ENCODE results near the gene IL25. TPM values are rescaled to one million over a fixed set of nuclear protein-coding genes. Genes with fewer than 3 reads are reported as not detected.
A peak's percentile ranks its signal among the peaks of the same experiment; 100 is the strongest.
"Not testable (repeated sequence)": the region's sequence is repeated elsewhere in the genome, so short reads cannot be mapped to it uniquely, and the experiment has no call there.

Gene IL25
- total and polyA plus RNA-seq, 7 experiments from 2014 or later: not detected

- H3K9me3 ChIP-seq (ENCODE audit: control insufficient read depth in 2 of 3, low read length in 3 of 3); H3K9me3 Mint-ChIP-seq; H3K36me3 Mint-ChIP-seq; POLR2A ChIA-PET; H3K4me3 ChIP-seq (ENCODE audit: low read length); H3K27me3 ChIP-seq (ENCODE audit: control insufficient read depth in 2 of 2, insufficient read depth in 2 of 2, low read length in 2 of 2); intact Hi-C loops (cut with micrococcal nuclease); H3K27ac ChIP-seq (ENCODE audit: low read depth, low read length); ATAC-seq; H3K4me1 ChIP-seq (ENCODE audit: control insufficient read depth in 2 of 2, insufficient read depth in 2 of 2, low read length in 2 of 2); H3K4me1 Mint-ChIP-seq; H3K4me3 Mint-ChIP-seq; H3K36me3 ChIP-seq (ENCODE audit: control insufficient read depth in 2 of 3, insufficient read depth in 3 of 3, low read length in 3 of 3); DNase-seq: not testable (repeated sequence)
- CTCF ChIA-PET: interaction anchor here (1.1 to 1.6 kb wide), 2 partner anchors 12 to 33 kb away, joined by 3 to 4 read pairs; partner anchors contain the start of gene SLC22A17
- Mint-ChIP-seq H3K27ac (peak overlapping the region in 1 of 9 donors; percentile 19), H3K27me3 (peaks cover 0 to 26% (median 0%) of the 10 kb centered on the region in 5 donors)
Observed at GRCh38 chr14:23386266-23386657, 13.7 kb downstream of the IL25 start.

DNA sequence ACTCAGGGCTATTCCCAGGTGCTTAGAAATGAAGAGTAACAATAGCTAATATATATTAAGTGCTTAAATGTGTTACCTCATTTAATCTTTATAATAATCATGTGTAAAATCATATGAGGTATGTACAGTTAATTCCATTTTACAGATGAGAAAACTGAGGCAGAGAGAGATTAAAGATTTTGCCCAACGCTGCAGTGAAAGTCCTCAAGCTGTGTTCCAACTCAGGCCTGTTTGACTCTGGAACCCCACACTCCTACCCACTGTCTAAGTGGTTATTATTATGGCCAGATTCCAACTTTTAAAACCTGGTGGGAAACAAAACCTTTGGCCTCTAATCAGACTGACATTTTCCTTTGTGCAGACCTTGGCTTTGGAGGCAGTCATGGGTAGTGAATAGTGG is 14.4 kb downstream of the IL25 start:
- ChIA-PET CTCF (interaction anchor here (1.1 kb wide), 1 partner anchor 13 kb away, joined by 3 read pairs; no protein-coding TSS in a partner anchor), POLR2A (no interaction called here)
- no peaks in the 10 kb centered on the region for H3K4me1 Mint-ChIP-seq

DNA sequence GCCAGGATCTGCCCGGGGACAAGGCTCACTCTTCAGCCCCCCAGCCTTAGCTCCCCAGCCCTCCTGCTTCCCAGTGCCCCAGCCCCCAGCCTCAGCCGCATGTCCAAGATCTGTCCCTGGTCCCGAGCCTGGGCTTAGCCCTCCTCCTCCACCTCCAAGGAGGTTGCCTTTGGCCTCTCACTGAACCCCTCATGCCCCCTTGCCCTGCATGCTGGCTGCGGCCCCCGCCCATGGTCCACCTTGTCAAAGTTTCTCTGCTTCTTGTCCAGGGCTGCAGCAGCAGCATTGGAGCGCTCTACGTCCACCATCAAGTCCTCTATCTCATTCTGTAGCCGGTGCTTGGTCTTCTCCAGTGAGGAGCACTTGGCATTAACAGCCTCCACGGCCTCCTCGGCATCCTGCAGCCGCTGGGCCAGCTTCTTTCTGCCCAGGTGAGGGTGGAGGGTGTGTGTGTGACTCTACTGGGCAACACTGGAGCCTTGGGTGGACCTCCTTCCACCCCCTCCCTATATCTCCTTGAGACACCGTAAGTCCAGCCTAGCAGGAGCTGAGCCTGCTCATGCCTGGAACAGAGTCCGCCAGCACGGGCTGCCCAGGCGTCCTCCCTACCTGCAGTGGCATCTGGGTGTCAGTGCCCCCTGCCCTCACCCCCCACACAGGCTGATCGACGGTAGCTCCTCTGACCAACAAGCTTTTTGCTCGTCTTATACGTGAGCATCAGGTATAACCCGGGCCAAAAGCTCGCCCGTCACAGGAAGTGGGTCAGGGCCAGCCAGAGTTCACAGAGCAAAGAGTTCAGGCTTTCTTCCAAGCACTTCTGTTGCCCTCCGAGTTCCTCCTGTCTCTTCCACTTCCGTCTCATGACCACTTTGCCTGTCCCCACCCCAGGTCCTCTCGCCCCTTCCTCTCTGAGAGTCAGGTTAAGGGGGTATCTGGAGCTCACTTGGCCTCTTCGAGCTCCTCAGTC is 15.6 kb downstream of the IL25 start:
- Mint-ChIP-seq H3K9me3 (peaks cover 0 to 3% (median 0%) of the 10 kb centered on the region in 11 donors), H3K4me3 (no peak overlapping the region), H3K27me3 (peaks cover 0 to 14% (median 0%) of the 10 kb centered on the region in 5 donors), H3K4me1 (no peaks in the 10 kb centered on the region), H3K36me3 (no peaks in the 10 kb centered on the region), H3K27ac (no peak overlapping the region)
- DNase-seq (no peak), ATAC-seq (no peak)
- Histone ChIP-seq H3K4me1 (ENCODE audit: control insufficient read depth in 2 of 2, insufficient read depth in 2 of 2, low read length in 2 of 2) (no peaks in the 10 kb centered on the region), H3K27me3 (ENCODE audit: control insufficient read depth in 2 of 2, insufficient read depth in 2 of 2, low read length in 2 of 2) (no peaks in the 10 kb centered on the region), H3K36me3 (ENCODE audit: control insufficient read depth in 2 of 3, insufficient read depth in 3 of 3, low read length in 3 of 3) (no peaks in the 10 kb centered on the region), H3K9me3 (ENCODE audit: control insufficient read depth in 2 of 3, low read length in 3 of 3) (no peaks in the 10 kb centered on the region), H3K4me3 (ENCODE audit: low read length) (no peak overlapping the region), H3K27ac (ENCODE audit: low read depth, low read length) (no peak overlapping the region)
- intact Hi-C loops (cut with micrococcal nuclease): no loop called here
- CTCF ChIA-PET: no interaction called here
- POLR2A ChIA-PET: no interaction called here

More for the DNA sequence above, 14.4 kb downstream of the IL25 start:
- DNase-seq (no peak), ATAC-seq (no peak)
- Histone ChIP-seq H3K4me1 (ENCODE audit: control insufficient read depth in 2 of 2, insufficient read depth in 2 of 2, low read length in 2 of 2) (no peaks in the 10 kb centered on the region), H3K27ac (ENCODE audit: low read depth, low read length) (no peak overlapping the region), H3K36me3 (ENCODE audit: control insufficient read depth in 2 of 3, insufficient read depth in 3 of 3, low read length in 3 of 3) (no peaks in the 10 kb centered on the region), H3K9me3 (ENCODE audit: control insufficient read depth in 2 of 3, low read length in 3 of 3) (no peaks in the 10 kb centered on the region), H3K4me3 (ENCODE audit: low read length) (no peak overlapping the region), H3K27me3 (ENCODE audit: control insufficient read depth in 2 of 2, insufficient read depth in 2 of 2, low read length in 2 of 2) (no peaks in the 10 kb centered on the region)
- H3K4me3 Mint-ChIP-seq: no peak overlapping the region
- H3K27me3 Mint-ChIP-seq: peaks cover 0 to 23% (median 0%) of the 10 kb centered on the region in 5 donors
- peaks cover 0 to 3% (median 0%) of the 10 kb centered on the region in 11 donors for H3K9me3 Mint-ChIP-seq
- no peak overlapping the region for H3K27ac Mint-ChIP-seq
- H3K36me3 Mint-ChIP-seq: no peaks in the 10 kb centered on the region
- intact Hi-C loops (cut with micrococcal nuclease): no loop called here

- no peaks in the 10 kb centered on the region for H3K4me1 ChIP-seq (ENCODE audit: control insufficient read depth in 2 of 2, insufficient read depth in 2 of 2, low read length in 2 of 2)
- Mint-ChIP-seq H3K27me3 (peaks cover 0 to 14% (median 0%) of the 10 kb centered on the region in 5 donors), H3K4me1 (no peaks in the 10 kb centered on the region), H3K9me3 (peaks cover 0 to 1% (median 0%) of the 10 kb centered on the region in 11 donors), H3K4me3 (no peak overlapping the region), H3K36me3 (no peaks in the 10 kb centered on the region), H3K27ac (no peak overlapping the region)
- H3K9me3 ChIP-seq (ENCODE audit: control insufficient read depth in 2 of 3, low read length in 3 of 3): no peaks in the 10 kb centered on the region
- H3K27ac ChIP-seq (ENCODE audit: low read depth, low read length): no peak overlapping the region
- intact Hi-C loops (cut with micrococcal nuclease): no loop called here
- DNase-seq (no peak), ATAC-seq (no peak)
- H3K36me3 ChIP-seq (ENCODE audit: control insufficient read depth in 2 of 3, insufficient read depth in 3 of 3, low read length in 3 of 3): no peaks in the 10 kb centered on the region
- no peak overlapping the region for H3K4me3 ChIP-seq (ENCODE audit: low read length)
- ChIA-PET POLR2A (no interaction called here), CTCF (interaction anchor here (3.5 kb wide), 1 partner anchor 9 kb away, joined by 11 read pairs; no protein-coding TSS in a partner anchor)
- H3K27me3 ChIP-seq (ENCODE audit: control insufficient read depth in 2 of 2, insufficient read depth in 2 of 2, low read length in 2 of 2): no peaks in the 10 kb centered on the region
Observed at GRCh38 chr14:23388996-23389395, 16.4 kb downstream of the IL25 start.

DNA sequence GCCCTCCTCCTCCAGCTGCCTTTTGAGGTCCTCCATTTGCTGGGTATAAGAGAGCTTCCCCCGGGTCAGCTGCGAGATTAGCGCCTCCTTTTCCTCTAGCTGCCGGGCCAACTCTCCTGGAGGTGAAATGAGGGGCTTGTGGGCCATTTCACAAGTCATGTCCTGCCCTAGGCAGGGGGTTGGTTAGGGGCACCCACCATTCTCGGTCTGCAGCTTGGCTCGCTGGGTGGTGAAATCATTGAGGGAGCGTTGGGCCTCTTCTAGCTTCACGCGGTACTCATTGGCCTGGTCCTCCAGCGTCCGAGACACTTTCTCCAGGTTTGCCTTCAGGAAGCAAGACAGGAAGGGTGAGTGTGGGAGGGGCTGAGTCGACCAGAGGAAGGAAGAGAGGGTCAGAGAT is 16.8 kb downstream of the IL25 start:
- Mint-ChIP-seq H3K4me1 (no peaks in the 10 kb centered on the region), H3K27me3 (peaks cover 0 to 14% (median 0%) of the 10 kb centered on the region in 5 donors), H3K4me3 (no peak overlapping the region), H3K9me3 (peaks cover 0 to 1% (median 0%) of the 10 kb centered on the region in 11 donors), H3K36me3 (no peaks in the 10 kb centered on the region), H3K27ac (no peak overlapping the region)
- Histone ChIP-seq H3K36me3 (ENCODE audit: control insufficient read depth in 2 of 3, insufficient read depth in 3 of 3, low read length in 3 of 3) (no peaks in the 10 kb centered on the region), H3K27me3 (ENCODE audit: control insufficient read depth in 2 of 2, insufficient read depth in 2 of 2, low read length in 2 of 2) (no peaks in the 10 kb centered on the region), H3K9me3 (ENCODE audit: control insufficient read depth in 2 of 3, low read length in 3 of 3) (no peaks in the 10 kb centered on the region), H3K27ac (ENCODE audit: low read depth, low read length) (no peak overlapping the region), H3K4me1 (ENCODE audit: control insufficient read depth in 2 of 2, insufficient read depth in 2 of 2, low read length in 2 of 2) (no peaks in the 10 kb centered on the region), H3K4me3 (ENCODE audit: low read length) (no peak overlapping the region)
- CTCF ChIA-PET: interaction anchor here (3.5 kb wide), 1 partner anchor 9 kb away, joined by 11 read pairs; no protein-coding TSS in a partner anchor
- ATAC-seq (no peak), DNase-seq (no peak)
- POLR2A ChIA-PET: no interaction called here
- intact Hi-C loops (cut with micrococcal nuclease): no loop called here

- H3K27ac Mint-ChIP-seq; H3K27me3 ChIP-seq (ENCODE audit: control insufficient read depth in 2 of 2, insufficient read depth in 2 of 2, low read length in 2 of 2): not testable (repeated sequence)
- H3K27me3 Mint-ChIP-seq: peaks cover 0 to 14% (median 0%) of the 10 kb centered on the region in 5 donors
Observed at GRCh38 chr14:23389871-23390270, 17.3 kb downstream of the IL25 start.

More at GRCh38 chr14:23389871-23390270, 17.3 kb downstream of the IL25 start:
- H3K4me1 ChIP-seq (ENCODE audit: control insufficient read depth in 2 of 2, insufficient read depth in 2 of 2, low read length in 2 of 2); H3K4me3 Mint-ChIP-seq; DNase-seq; H3K9me3 ChIP-seq (ENCODE audit: control insufficient read depth in 2 of 3, low read length in 3 of 3); H3K4me3 ChIP-seq (ENCODE audit: low read length); POLR2A ChIA-PET; H3K4me1 Mint-ChIP-seq; ATAC-seq; H3K9me3 Mint-ChIP-seq; H3K36me3 Mint-ChIP-seq; H3K36me3 ChIP-seq (ENCODE audit: control insufficient read depth in 2 of 3, insufficient read depth in 3 of 3, low read length in 3 of 3); intact Hi-C loops (cut with micrococcal nuclease); H3K27ac ChIP-seq (ENCODE audit: low read depth, low read length): not testable (repeated sequence)
- CTCF ChIA-PET: interaction anchor here (3.5 kb wide), 1 partner anchor 9 kb away, joined by 11 read pairs; no protein-coding TSS in a partner anchor

Measured in naive thymus-derived CD4-positive, alpha-beta T cell (primary cell).